ENCODE results near the gene METTL27.
"Not testable (repeated sequence)": the region's sequence is repeated elsewhere in the genome, so short reads cannot be mapped to it uniquely, and the experiment has no call there.

DNA sequence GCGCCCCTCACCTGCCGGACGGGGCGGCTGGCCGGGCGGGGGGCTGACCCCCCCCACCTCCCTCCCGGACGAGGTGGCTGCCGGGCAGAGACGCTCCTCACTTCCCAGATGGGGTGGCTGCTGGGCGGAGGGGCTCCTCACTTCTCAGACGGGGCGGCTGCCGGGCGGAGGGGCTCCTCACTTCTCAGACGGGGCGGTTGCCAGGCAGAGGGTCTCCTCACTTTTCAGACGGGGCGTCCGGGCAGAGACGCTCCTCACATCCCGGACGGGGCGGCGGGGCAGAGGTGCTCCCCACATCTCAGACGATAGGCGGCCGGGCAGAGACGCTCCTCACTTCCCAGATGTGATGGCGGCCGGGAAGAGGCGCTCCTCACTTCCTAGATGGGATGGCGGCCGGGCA lies 45.1 kb downstream of the METTL27 start:
- TF ChIP-seq, protein P1, sequence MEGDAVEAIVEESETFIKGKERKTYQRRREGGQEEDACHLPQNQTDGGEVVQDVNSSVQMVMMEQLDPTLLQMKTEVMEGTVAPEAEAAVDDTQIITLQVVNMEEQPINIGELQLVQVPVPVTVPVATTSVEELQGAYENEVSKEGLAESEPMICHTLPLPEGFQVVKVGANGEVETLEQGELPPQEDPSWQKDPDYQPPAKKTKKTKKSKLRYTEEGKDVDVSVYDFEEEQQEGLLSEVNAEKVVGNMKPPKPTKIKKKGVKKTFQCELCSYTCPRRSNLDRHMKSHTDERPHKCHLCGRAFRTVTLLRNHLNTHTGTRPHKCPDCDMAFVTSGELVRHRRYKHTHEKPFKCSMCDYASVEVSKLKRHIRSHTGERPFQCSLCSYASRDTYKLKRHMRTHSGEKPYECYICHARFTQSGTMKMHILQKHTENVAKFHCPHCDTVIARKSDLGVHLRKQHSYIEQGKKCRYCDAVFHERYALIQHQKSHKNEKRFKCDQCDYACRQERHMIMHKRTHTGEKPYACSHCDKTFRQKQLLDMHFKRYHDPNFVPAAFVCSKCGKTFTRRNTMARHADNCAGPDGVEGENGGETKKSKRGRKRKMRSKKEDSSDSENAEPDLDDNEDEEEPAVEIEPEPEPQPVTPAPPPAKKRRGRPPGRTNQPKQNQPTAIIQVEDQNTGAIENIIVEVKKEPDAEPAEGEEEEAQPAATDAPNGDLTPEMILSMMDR (IDR thresholded peaks at IDR 0.05), result not testable (repeated sequence)
- not testable (repeated sequence) for TF ChIP-seq POLR2A (IDR thresholded peaks at IDR 0.05)

Measured in thyroid gland (tissue), 4 donors.